ENCODE results near the gene FCHSD2.

GRCh38 chr11:72896431-72896830, 245.7 kb downstream of the FCHSD2 start:
- no peak for TF ChIP-seq TAF1 (IDR thresholded peaks at IDR 0.05; ENCODE audit: borderline replicate concordance, low read depth, low read length)
- TF ChIP-seq POLR2A (IDR thresholded peaks at IDR 0.05; ENCODE audit: low read depth, low read length): no peak

Measured in GM12892 (cell line).